ENCODE measurements around the gene NEU2.
A peak's percentile ranks its signal among the peaks of the same experiment; 100 is the strongest.

Gene NEU2

DNA sequence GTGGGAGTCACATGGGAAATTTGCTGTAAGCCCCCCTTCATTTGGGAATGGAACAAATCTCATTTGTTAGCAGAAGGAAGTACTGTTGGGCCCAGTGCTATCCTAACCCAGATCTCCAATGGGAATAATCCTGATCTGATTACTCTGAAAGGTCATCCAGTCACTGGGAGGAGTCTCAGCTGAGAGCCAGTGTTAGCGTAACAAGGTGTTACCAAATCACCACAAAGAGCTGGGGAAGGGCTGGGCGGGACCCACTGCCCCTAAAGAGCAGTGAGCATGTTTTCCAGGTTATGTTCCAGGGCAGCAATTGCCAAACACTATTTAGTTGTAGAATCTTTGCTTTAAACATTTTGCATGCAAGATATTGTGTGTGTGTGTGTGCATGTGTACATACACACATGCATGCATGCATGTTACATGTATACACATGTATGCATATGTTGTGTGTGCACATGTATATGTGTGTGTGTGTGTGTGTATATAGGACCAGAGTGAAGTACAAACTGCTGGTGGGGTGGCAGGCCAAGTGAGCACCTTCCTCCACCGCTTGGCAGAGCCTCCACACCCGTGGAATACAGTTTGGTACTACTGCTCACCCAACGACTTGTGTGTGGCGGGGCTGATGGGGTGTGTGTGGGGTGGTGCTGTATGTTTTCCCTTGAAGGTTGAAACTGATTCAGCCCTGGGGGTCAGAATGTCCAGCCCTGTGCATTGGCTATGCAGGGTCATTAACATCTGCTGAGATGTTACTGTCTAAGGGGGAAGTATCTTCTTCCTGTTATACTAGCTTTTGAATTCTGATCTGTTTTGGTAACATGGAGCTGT, 42.9 kb downstream of the NEU2 start:
- DNase-seq (ENCODE audit: insufficient read length) (no peak), FAIRE-seq (no peak)
- TF ChIP-seq POLR2A (IDR thresholded peaks at IDR 0.05; ENCODE audit: low read depth, low read length): no peak; the same call in none of the 2 replicates
- TF ChIP-seq POLR2AphosphoS5 (IDR thresholded peaks at IDR 0.05; ENCODE audit: low read depth, low read length): no peak
- TF ChIP-seq TAF1 (IDR thresholded peaks at IDR 0.05; ENCODE audit: borderline replicate concordance, low read depth, low read length): no peak

DNA sequence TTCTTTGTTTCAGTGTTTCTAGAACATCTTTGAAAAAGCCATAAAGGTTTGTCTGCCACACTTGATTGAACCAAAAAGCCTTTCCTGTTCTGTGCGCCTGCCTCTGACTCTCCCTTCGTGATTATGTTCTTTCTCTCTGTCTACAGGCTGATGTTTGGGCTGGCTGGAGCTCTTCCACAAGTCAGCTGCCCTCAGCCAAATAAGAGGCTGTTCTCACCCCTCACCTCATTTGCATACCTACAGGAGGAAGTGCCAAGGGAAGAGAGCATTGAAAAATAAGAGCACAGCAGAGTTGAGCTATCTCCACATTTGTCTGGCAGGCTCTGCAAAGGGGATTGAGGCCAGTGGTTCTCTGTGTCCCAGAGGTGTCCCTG, 43.5 kb downstream of the NEU2 start:
- DNase-seq (ENCODE audit: insufficient read length) (no peak), FAIRE-seq (peak; percentile 98)
- TF ChIP-seq POLR2A (IDR thresholded peaks at IDR 0.05; ENCODE audit: low read depth, low read length) (peak; percentile 54; the same call in 1 of the 2 replicates), TAF1 (IDR thresholded peaks at IDR 0.05; ENCODE audit: borderline replicate concordance, low read depth, low read length) (no peak; the same call in 1 of the 2 replicates), POLR2AphosphoS5 (IDR thresholded peaks at IDR 0.05; ENCODE audit: low read depth, low read length) (no peak)

DNA sequence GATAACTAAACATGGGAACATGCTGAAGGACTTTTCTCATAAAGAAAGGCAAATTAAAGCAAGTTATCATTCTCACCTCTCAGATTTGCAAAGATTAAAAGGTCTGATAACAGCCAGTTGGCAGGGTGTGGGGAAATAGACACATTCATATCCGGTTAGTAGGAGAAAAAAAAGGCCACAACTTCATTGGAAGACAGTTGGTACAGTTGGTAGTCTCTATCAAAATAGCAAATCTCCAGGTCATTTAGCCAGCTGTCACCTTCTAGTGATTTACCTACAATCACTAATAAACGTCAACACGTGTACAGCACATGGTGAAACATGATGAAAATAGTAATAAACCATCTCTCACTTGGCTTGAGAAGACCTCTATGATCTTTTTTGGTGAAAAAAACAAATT, 44.3 kb downstream of the NEU2 start:
- no peak for DNase-seq (ENCODE audit: insufficient read length)

DNA sequence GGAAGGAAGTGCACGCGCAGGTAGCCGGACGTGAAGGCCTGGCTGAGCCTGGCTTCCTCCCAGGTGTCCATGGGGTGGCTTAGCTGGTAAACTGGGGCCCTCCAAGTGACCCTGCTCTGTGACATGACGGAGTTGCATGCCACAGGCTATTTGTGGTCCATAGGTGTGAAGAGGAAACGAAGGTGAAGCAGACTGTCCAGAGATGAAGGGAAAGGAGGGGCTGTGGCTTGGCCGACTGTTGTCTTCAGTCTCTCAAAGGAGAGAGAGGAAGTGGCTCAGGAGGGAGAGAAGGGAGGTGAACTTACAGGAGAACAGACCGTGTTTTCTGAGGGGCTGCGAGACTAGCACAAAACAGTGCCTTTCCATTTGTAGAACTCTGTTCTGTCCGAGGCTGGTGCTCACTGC, 47.0 kb downstream of the NEU2 start:
- TF ChIP-seq POLR2A (IDR thresholded peaks at IDR 0.05; ENCODE audit: low read depth, low read length) (peak; percentile 38; the same call in 1 of the 2 replicates), POLR2AphosphoS5 (IDR thresholded peaks at IDR 0.05; ENCODE audit: low read depth, low read length) (peak; percentile 45; the same call in 1 of the 2 replicates), TAF1 (IDR thresholded peaks at IDR 0.05; ENCODE audit: borderline replicate concordance, low read depth, low read length) (no peak)
- DNase-seq (ENCODE audit: insufficient read length) (no peak), FAIRE-seq (peak; percentile 99)

More for the DNA sequence above, 44.3 kb downstream of the NEU2 start:
- peak; percentile 87 for FAIRE-seq
- TF ChIP-seq POLR2A (IDR thresholded peaks at IDR 0.05; ENCODE audit: low read depth, low read length) (no peak), POLR2AphosphoS5 (IDR thresholded peaks at IDR 0.05; ENCODE audit: low read depth, low read length) (no peak), TAF1 (IDR thresholded peaks at IDR 0.05; ENCODE audit: borderline replicate concordance, low read depth, low read length) (no peak)

DNA sequence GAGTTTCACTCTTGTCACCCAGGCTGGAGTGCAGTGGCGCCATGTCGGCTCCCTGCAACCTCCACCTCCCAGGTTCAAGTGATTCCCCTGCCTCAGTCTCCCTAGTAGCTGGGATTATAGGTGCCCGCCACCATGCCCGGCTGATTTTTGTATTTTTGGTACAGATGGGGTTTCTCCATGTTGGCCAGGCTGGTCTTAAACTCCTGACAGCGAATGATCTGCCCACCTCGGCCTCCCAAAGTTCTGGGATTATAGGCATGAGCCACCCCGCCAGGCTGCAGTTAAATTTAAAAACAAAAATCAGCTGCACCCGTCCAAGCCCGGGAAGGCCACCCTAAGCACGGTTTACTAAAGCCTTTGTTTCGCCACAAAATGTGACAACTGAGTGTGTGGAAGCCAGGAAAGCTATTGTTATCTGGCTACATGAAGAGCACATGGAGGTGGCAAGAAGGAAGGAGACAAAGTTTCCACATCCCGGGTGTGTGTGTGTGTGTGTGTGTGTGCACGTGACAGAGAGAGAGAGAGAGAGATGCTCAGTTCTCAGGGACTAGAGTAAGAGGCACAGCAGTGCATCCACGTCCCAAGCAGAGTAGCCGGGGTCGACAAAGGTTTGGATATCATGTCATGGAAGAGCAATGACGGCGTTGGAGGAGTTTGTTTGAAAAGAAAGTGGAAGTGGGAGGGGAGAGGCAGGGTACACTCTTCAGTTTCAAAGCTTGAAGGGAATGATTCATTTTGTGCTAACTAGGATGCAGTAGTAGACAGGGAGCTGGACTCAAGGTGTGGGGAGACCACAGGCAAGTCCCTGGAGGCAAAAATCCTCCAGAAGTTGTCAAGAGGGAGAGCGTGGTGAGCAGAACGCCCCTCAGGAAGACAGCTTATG, 47.7 kb downstream of the NEU2 start:
- FAIRE-seq (peak; percentile 96), DNase-seq (ENCODE audit: insufficient read length) (no peak)

DNA sequence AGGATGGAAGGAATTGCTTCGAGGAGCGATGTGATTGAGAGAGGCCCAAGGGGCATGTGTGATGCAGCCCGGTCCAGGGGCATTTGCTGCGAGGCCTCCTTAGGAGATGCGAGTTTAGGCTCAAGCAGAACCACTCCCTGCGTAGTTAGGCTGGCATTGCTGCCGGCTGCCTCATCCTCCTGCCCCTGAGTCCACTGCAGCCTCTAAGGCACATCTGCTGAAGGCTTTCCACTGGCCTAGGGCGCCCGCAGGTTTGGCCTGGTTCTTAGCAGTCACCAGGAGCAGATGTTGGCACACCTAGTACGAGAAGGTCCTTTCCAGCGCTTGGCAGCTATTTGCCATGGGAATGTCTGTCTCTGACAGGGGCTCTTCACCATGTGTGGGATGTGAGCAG, 48.4 kb downstream of the NEU2 start:
- no peak for DNase-seq (ENCODE audit: insufficient read length)
- FAIRE-seq: no peak
- TF ChIP-seq TAF1 (IDR thresholded peaks at IDR 0.05; ENCODE audit: borderline replicate concordance, low read depth, low read length): no peak
- TF ChIP-seq POLR2AphosphoS5 (IDR thresholded peaks at IDR 0.05; ENCODE audit: low read depth, low read length): peak; percentile 43; the same call in 1 of the 2 replicates

More for the DNA sequence above, 47.7 kb downstream of the NEU2 start:
- TF ChIP-seq POLR2AphosphoS5 (IDR thresholded peaks at IDR 0.05; ENCODE audit: low read depth, low read length): no peak
- no peak for TF ChIP-seq POLR2A (IDR thresholded peaks at IDR 0.05; ENCODE audit: low read depth, low read length)
- no peak for TF ChIP-seq TAF1 (IDR thresholded peaks at IDR 0.05; ENCODE audit: borderline replicate concordance, low read depth, low read length)

DNA sequence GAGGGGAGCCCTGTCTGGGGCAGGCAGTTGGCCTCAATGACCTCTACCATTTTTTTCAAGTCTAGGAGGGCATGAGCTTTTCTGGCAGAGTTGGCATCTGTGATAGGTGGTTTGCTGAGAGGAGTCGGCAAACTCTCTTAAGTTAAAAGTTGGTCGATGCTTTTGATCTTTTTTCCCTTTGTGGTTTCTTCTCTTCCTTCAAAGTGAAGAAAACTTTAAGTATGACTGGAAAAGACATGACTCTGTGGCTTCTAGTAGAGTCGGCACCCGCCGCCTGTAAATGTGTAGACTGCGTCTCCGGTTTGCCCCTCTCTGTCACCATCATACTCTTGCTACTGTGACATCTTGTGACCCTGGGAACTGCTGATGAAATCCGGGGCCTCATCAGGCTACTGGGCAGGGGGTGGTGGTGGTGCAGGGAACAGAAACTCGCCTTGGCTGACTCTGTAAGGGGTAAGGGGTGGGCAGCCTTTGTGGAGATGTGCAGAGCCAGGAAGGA, 48.8 kb downstream of the NEU2 start:
- DNase-seq (ENCODE audit: insufficient read length): no peak
- FAIRE-seq: peak; percentile 33
- TF ChIP-seq TAF1 (IDR thresholded peaks at IDR 0.05; ENCODE audit: borderline replicate concordance, low read depth, low read length) (no peak), POLR2A (IDR thresholded peaks at IDR 0.05; ENCODE audit: low read depth, low read length) (no peak), POLR2AphosphoS5 (IDR thresholded peaks at IDR 0.05; ENCODE audit: low read depth, low read length) (no peak)

DNA sequence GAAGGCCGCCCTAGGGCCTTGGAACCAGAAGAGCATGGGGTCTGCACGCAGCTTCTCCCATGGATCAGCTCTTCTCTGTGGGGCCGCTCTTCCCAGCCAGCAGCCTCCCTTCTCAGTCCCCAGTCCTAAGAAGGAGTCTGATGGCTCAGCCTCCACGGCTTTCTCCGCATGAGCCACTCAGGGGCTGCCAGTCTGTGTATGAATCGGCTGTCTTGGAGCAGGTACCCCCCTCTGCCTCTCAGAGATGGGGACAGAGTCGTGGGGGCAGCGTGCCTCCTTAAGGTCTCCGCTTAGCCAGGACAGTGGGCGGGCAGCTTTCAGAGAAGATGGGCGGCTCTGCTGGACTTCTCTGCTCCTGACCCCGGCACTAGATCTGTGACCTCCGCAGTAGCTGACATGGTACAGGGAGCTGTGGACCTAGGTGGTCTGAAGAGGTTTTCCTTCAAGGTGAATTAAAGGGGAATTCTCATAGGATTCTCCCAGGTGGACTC, 49.3 kb downstream of the NEU2 start:
- TF ChIP-seq TAF1 (IDR thresholded peaks at IDR 0.05; ENCODE audit: borderline replicate concordance, low read depth, low read length) (no peak), POLR2A (IDR thresholded peaks at IDR 0.05; ENCODE audit: low read depth, low read length) (no peak), POLR2AphosphoS5 (IDR thresholded peaks at IDR 0.05; ENCODE audit: low read depth, low read length) (no peak; the same call in 1 of the 2 replicates)
- DNase-seq (ENCODE audit: insufficient read length) (no peak), FAIRE-seq (no peak)

DNA sequence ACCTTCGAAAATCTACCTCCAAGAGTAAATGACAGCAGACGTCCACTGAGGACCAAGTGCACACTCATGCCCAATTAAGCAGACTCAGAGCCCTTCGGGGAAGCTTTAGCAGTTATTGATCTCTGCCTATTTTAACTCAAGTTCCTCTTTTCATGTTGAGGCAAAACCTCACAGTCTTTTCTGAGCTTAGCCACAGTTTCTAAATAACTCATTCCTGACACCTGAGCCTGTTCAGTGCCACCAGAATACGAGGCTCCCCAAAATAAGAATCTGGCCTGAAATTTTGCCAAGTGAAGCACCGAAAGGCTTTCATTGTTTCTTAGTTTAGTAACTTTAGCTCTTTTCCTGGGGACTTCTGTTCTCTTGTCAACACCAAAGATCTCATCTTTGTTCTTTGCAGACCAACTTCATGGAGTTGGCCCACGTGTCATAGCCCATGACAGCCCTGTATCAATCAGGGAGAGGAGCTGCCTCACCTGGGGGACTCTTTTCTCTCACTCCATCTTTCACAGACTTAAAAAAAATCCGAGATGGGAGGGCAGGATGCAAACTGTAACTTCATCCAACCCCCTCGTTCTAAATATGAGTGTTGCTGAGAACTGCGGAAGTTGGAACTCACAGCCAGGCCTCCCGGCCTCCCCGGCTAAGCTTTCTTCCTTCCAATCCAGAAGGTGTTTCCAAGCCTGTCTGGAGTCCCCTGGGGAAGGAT, 49.9 kb downstream of the NEU2 start:
- FAIRE-seq (peak; percentile 95), DNase-seq (ENCODE audit: insufficient read length) (no peak)
- TF ChIP-seq POLR2AphosphoS5 (IDR thresholded peaks at IDR 0.05; ENCODE audit: low read depth, low read length) (no peak), POLR2A (IDR thresholded peaks at IDR 0.05; ENCODE audit: low read depth, low read length) (peak; percentile 6), TAF1 (IDR thresholded peaks at IDR 0.05; ENCODE audit: borderline replicate concordance, low read depth, low read length) (peak; percentile 18; the same call in 1 of the 2 replicates)

DNA sequence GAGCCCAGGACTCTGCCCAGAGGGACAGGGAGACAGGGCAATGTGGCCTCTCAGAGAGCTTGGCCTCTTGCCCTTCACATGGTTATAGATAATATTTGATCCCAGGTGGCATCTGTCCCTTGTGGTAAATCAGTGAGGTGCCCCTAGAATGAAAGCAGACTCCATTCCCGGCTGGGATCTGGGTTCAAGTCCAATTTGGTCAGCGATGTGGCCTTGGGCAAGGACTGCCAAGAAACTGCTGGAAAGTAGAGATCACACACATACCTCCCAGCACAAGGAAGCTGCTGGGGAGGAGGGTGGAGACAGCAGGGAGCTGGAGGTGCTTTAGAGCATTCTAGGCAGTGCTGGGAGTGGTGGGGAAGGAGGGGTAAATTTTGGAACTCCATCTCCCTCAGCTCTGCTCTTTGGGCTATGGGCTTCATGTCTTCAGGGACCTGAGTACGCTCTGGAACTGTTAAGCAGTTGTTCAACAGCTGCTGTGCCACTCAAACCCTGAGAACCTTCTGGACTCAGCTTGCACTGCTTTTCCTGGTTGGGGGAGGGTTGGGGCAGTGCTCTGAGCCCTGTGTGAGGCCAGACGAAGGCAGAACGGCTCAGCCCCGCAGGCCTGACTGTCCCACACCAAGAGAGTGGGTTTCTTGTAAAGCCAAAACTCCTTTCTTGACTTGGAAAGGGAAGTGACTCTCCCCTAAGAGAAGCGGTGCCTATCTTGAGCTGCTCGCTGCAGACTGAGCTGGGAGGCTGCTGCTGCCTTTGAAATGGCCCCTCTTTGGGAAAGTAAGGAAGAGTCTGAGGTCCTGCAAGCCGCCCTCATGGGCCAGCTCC, 50.7 kb downstream of the NEU2 start:
- FAIRE-seq: peak; percentile 91
- DNase-seq (ENCODE audit: insufficient read length): no peak

More for the DNA sequence above, 50.7 kb downstream of the NEU2 start:
- TF ChIP-seq TAF1 (IDR thresholded peaks at IDR 0.05; ENCODE audit: borderline replicate concordance, low read depth, low read length) (no peak), POLR2AphosphoS5 (IDR thresholded peaks at IDR 0.05; ENCODE audit: low read depth, low read length) (peak; percentile 69), POLR2A (IDR thresholded peaks at IDR 0.05; ENCODE audit: low read depth, low read length) (no peak; the same call in 1 of the 2 replicates)
